Heart left ventricle (tissue), 13 donors: Measurements from ENCODE around the gene LAYN.

Experiments
- POLR2A ChIP-seq, 2 donors: fragments of 450-650 bp; IDR thresholded peaks; one replicate each; pipeline ENCODE4 v1.6.1; 2017; ENCODE audit warnings: antibody characterized with exemption in 2 of 2, mild to moderate bottlenecking in 2 of 2, moderate library complexity in 2 of 2
- TF ChIP-seq, protein P1 (sequence below), 12 donors: fragments of 200-600 bp; sonication (generic) in 4 of 12; IDR thresholded peaks; one replicate each; pipeline versions ENCODE4 v1.5.0 to v1.8.0; 2018 to 2022; ENCODE audit warnings: antibody characterized with exemption in 12 of 12, mild to moderate bottlenecking in 5 of 12
- donor health status: ischemic (EF 13 %, LVEDD 7.1; RV severe dilation, severe dysfunction).
- donor health status: DM: no; HTN: yes; CAD: no.
- donor health status: DM: no; HTN: no; CAD: no.
- donor health status: ischemic (EF 25% LVEDD 6.9; RV normal size, moderate dysfunction).
- donor health status: ischemic (EF 25% LVEDD 5.7; RV mildly dilated, moderate dysfunction).
- donor health status: ischemic (EF 35%, LVEDD 5.7; RV mildly dilated, moderate dysfunction).
- donor health status: nonischemic (EF 11% LVEDD 7.7; RV severe dilation, severe dysfunction).
- donor health status: DM: yes; HTN: yes; CAD: no.
- donor health status: PGD.
- donor health status: ischemic (EF 29% LVEDD 5.4; RV normal size, mild dysfunction).
- donor health status: nonischemic (EF 23%, LVEDD 6.1; RV moderate dilation, normal function).

GRCh38 chr11:111566324-111566723 lies 25.8 kb downstream of the LAYN start:
- TF ChIP-seq, protein P1, sequence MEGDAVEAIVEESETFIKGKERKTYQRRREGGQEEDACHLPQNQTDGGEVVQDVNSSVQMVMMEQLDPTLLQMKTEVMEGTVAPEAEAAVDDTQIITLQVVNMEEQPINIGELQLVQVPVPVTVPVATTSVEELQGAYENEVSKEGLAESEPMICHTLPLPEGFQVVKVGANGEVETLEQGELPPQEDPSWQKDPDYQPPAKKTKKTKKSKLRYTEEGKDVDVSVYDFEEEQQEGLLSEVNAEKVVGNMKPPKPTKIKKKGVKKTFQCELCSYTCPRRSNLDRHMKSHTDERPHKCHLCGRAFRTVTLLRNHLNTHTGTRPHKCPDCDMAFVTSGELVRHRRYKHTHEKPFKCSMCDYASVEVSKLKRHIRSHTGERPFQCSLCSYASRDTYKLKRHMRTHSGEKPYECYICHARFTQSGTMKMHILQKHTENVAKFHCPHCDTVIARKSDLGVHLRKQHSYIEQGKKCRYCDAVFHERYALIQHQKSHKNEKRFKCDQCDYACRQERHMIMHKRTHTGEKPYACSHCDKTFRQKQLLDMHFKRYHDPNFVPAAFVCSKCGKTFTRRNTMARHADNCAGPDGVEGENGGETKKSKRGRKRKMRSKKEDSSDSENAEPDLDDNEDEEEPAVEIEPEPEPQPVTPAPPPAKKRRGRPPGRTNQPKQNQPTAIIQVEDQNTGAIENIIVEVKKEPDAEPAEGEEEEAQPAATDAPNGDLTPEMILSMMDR (IDR thresholded peaks at IDR 0.05) = no peak
- TF ChIP-seq POLR2A (IDR thresholded peaks at IDR 0.05) = no peak
